Activated naive CD4-positive, alpha-beta T cell (primary cell): ENCODE measurements around the gene E2F3.
"Not testable (repeated sequence)": the region's sequence is repeated elsewhere in the genome, so short reads cannot be mapped to it uniquely, and the experiment has no call there.

Source experiments
- DNase-seq, 4 experiments: peaks; one replicate each; lab custom pipeline; 2025; lab: John Stamatoyannopoulos, UW

E2F3 gene

GRCh38 chr6:20433929-20434328, 32.2 kb downstream of the E2F3 start:
- DNase-seq = no peak

GRCh38 chr6:20434766-20435165, 33.1 kb downstream of the E2F3 start:
- no peak for DNase-seq

- DNase-seq = no peak
Observed at GRCh38 chr6:20436719-20437118, 35.0 kb downstream of the E2F3 start.

- DNase-seq = no peak
Observed at GRCh38 chr6:20437639-20438038, 36.0 kb downstream of the E2F3 start.

- no peak for DNase-seq
Observed at GRCh38 chr6:20438462-20439070, 36.9 kb downstream of the E2F3 start.

GRCh38 chr6:20439558-20439957, 37.9 kb downstream of the E2F3 start:
- no peak for DNase-seq

GRCh38 chr6:20440296-20440695, 38.6 kb downstream of the E2F3 start:
- DNase-seq = no peak

GRCh38 chr6:20441236-20441635, 39.6 kb downstream of the E2F3 start:
- DNase-seq = no peak

GRCh38 chr6:20441921-20442320, 40.2 kb downstream of the E2F3 start:
- no peak for DNase-seq

- no peak for DNase-seq
Observed at GRCh38 chr6:20444786-20445271, 43.1 kb downstream of the E2F3 start.

- DNase-seq = no peak
Observed at GRCh38 chr6:20447157-20447556, 45.5 kb downstream of the E2F3 start.

GRCh38 chr6:20447581-20448132, 46.0 kb downstream of the E2F3 start:
- no peak for DNase-seq

- DNase-seq = no peak
Observed at GRCh38 chr6:20448828-20449227, 47.1 kb downstream of the E2F3 start.

- no peak for DNase-seq
Observed at GRCh38 chr6:20454204-20454824, 52.6 kb downstream of the E2F3 start.

- no peak for DNase-seq
Observed at GRCh38 chr6:20455251-20455940, 53.7 kb downstream of the E2F3 start.

GRCh38 chr6:20458027-20458894, 56.6 kb downstream of the E2F3 start:
- no peak for DNase-seq

- no peak for DNase-seq
Observed at GRCh38 chr6:20459682-20460081, 58.0 kb downstream of the E2F3 start.

GRCh38 chr6:20461576-20461975, 59.9 kb downstream of the E2F3 start:
- DNase-seq = no peak

- DNase-seq = no peak
Observed at GRCh38 chr6:20463396-20463795, 61.7 kb downstream of the E2F3 start.

GRCh38 chr6:20464041-20464440, 62.4 kb downstream of the E2F3 start:
- no peak for DNase-seq

GRCh38 chr6:20464847-20465246, 63.2 kb downstream of the E2F3 start:
- no peak for DNase-seq

- DNase-seq = not testable (repeated sequence)
Observed at GRCh38 chr6:20465616-20466015, 63.9 kb downstream of the E2F3 start.
